GM19351 (cell line): ENCODE measurements around the gene ACER1.
"Not testable (repeated sequence)": the region's sequence is repeated elsewhere in the genome, so short reads cannot be mapped to it uniquely, and the experiment has no call there.

Experiments
- ATAC-seq: cut with Tn5 transposase; IDR thresholded peaks from one replicate; pipeline ENCODE4 v1.9.1; 2021; ENCODE audit warnings: mild to moderate bottlenecking, moderate library complexity; ENCODE audit not compliant: unreplicated experiment

Gene ACER1

GRCh38 chr19:6357174-6357573 is 23.8 kb upstream of the ACER1 start:
- ATAC-seq, result no peak

DNA sequence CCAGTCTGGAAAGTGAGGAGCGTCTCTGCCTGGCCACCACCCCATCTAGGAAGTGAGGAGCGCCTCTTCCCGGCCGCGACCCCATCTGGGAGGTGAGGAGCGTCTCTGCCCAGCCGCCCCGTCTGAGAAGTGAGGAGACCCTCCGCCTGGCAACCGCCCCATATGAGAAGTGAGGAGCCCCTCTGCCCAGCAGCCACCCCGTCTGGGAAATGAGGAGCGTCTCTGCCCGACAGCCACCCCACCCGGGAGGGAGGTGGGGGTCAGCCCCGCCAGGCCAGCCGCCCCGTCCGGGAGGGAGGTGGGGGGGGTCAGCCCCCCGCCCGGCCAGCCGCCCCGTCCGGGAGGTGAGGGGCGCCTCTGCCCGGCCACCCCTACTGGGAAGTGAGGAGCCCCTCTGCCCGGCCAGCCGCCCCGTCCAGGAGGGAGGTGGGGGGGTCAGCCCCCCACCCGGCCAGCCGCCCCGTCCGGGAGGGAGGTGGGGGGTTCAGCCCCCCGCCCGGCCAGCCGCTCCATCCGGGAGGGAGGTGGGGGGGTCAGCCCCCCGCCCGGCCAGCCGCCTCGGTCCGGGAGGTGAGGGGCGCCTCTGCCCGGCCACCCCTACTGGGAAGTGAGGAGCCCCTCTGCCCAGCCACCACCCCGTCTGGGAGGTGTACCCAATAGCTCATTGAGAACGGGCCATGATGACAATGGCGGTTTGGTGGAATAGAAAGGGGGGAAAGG is 22.1 kb upstream of the ACER1 start:
- ATAC-seq, result not testable (repeated sequence)

- ATAC-seq, result no peak
Measured at GRCh38 chr19:6354098-6354674, 20.8 kb upstream of the ACER1 start.

GRCh38 chr19:6352381-6353165 is 19.2 kb upstream of the ACER1 start:
- no peak for ATAC-seq

- ATAC-seq, result no peak
Measured at GRCh38 chr19:6350688-6351087, 17.3 kb upstream of the ACER1 start.

GRCh38 chr19:6349271-6349670 is 15.9 kb upstream of the ACER1 start:
- not testable (repeated sequence) for ATAC-seq

DNA sequence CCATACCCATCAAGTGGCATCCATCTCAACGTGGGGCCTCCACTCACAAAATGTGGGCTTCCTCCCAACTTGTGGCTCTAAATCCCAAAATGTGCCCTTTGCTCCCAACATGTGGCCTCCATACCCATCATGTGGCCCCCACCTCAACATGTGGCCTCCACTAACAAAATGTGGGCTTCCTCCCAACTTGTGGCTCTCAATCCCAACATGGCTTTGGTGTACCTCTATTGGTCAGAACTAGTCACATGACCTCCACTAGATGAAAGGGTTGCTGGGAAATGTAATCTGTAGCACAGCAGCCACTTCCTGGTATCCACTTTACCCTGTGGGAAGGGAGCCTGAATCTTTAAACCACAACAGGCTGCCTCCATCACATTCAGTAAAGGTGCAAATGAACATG is 10.1 kb upstream of the ACER1 start:
- no peak for ATAC-seq

DNA sequence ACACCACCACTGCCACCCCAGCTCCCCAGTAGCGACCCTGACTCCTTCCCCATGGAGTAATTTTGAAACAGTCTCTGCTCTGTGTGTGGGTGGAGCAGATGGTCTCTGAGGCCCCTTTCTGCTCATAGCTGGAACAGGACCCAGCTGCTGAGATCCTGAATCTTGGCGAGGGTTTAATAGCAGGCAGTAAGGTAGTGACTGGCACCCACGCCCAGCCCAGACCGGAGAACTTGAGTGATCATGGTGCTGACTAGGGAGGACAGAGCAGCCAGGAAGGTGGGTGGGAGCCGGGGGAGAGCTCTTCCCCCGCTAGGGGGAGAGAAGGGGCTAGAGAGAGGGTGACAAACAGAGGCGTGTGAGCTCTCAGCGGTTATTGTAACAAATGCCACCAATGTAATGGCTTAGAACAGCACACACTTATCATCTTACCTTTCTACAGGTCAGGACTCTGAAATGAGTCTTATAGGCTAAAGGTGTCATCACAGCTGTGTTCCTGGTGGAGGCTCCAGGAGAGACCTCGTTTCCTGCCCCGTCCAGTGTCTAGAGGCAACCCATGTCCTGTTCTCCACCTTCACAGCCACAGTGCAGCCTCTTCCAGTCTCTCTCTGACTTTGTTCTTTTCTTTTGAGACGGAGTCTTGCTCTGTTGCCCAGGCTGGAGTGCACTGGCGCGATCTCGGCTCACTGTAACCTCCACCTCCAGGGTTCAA is 7.2 kb upstream of the ACER1 start:
- ATAC-seq, result no peak

- no peak for ATAC-seq
Measured at GRCh38 chr19:6334490-6335285, 1.3 kb upstream of the ACER1 start.

GRCh38 chr19:6326815-6327214 is 6.6 kb downstream of the ACER1 start:
- no peak for ATAC-seq

- no peak for ATAC-seq
Measured at GRCh38 chr19:6325614-6326013, 7.8 kb downstream of the ACER1 start.

- no peak for ATAC-seq
Measured at GRCh38 chr19:6324757-6325156, 8.7 kb downstream of the ACER1 start.

GRCh38 chr19:6322284-6322683 is 11.1 kb downstream of the ACER1 start:
- ATAC-seq, result no peak

DNA sequence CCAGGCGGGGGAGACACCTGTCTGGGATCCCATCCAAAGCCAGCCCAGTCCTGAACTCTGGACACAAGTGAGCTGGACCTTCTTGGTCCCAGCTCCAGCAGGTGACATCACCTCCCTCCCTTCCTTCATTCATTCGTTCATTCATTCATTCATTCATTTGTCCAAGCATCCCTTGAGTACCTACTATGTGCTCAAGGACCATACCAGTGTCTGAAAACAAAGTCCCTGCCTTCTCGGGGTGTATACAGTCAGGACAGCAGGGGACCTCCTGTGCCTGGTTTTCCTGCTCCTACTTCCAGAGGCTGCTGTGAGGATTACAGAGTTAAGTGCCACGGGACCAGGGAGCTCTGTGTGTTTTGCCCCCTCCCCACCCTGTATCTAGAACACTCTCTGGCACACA is 14.0 kb downstream of the ACER1 start:
- no peak for ATAC-seq

DNA sequence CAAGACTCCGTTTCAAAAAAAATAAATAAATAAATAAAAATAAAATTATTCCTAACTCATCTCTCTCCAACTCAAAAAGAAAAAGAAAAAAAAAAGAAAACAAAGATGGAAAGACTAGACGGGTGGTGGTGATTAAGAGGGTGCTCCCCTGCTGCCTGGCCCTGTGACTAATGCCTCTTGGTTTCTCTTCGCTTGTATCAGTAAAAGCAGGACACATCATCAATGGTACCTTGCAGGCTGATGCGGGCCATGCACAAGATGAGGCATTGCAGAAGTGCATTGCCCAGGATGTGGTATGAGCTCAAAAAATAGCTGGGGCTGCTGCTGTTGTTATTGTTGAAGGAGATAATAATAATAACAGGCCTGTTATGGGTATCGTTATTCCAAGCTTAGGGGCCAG is 14.6 kb downstream of the ACER1 start:
- ATAC-seq, result no peak

DNA sequence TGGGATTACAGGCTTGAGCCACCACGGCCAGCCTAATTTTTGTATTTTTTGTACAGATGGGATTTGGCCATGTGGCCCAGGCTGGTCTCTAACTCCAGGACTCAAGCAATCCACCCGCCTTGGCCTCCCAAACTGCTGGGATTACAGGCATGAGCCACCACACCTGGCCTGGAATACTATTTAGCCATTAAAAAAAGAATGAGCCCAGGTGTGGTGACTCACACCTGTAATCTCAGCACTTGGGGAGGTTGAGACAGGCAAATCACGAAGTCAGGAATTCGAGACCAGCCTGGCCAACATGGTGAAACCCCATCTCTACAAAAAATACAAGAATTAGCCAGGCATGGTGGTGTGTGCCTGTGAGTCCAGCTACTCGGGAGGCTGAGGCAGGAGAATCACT is 17.8 kb downstream of the ACER1 start:
- ATAC-seq, result not testable (repeated sequence)

- ATAC-seq, result no peak
Measured at GRCh38 chr19:6313398-6313969, 19.9 kb downstream of the ACER1 start.

- ATAC-seq, result no peak
Measured at GRCh38 chr19:6312018-6312417, 21.4 kb downstream of the ACER1 start.

- no peak for ATAC-seq
Measured at GRCh38 chr19:6298413-6298812, 35.0 kb downstream of the ACER1 start.

DNA sequence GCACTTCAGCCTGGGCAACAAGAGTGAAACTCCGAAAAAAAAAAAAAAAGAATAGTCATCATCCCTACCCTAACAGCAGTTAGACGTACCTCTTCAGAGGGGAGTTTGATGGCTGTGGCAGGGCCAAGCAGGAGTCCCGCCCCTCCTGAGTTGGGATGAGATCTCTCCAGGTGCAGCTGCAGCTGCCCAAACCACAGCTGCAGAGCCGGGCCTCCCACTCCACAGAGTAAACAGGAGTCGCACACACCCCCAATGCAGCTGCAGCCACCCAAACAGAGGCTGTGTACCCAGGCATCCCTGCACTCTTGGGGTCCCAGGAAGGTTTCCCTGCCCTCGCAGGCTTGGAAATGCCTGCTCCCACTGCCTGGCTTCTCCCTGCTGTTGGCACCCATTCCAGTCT is 36.2 kb downstream of the ACER1 start:
- no peak for ATAC-seq
